Activated naive CD4-positive, alpha-beta T cell treated with anti-CD3 and anti-CD28 coated beads, Interleukin-2, amount 50 U/mL, for 24 hours (primary cell): ENCODE results near the gene APBB2.

Source experiments
- H3K27ac Mint-ChIP-seq: one replicate; pipeline ENCODE4 v1.8.0; 2021; ENCODE audit warnings: mild to moderate bottlenecking, mixed read lengths
- H3K27me3 Mint-ChIP-seq: one replicate; pipeline ENCODE4 v1.8.0; 2021; ENCODE audit warnings: mixed read lengths
- H3K36me3 Mint-ChIP-seq: one replicate; pipeline ENCODE4 v1.8.0; 2021; ENCODE audit warnings: mixed read lengths
- H3K4me1 Mint-ChIP-seq: one replicate; pipeline ENCODE4 v1.8.0; 2021; ENCODE audit warnings: mixed read lengths
- H3K4me3 Mint-ChIP-seq: one replicate; pipeline ENCODE4 v1.8.0; 2021; ENCODE audit warnings: mild to moderate bottlenecking, mixed read lengths
- H3K9me3 Mint-ChIP-seq: one replicate; pipeline ENCODE4 v1.8.0; 2021; ENCODE audit warnings: mixed read lengths

APBB2 gene

DNA sequence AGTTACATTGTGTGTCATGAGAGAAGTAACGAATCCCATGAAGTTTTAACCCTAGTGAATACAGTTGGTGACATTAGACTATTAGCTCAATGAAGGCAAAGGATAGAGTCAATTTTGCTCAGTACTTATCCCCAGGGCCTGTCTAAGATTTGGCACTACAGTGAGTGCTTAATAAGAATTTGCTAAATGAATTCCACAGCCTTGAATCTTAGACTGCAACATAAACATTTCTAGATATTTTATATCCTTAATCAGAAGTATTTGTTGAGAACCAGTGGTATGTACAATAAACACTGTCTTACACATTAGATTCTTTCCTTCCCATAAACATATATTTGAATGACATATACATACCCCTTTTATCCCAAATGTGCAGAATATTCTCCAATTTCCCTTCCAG, 241.6 kb downstream of the APBB2 start:
- no peak overlapping the region for H3K27ac Mint-ChIP-seq
- no peaks in the 10 kb centered on the region for H3K36me3 Mint-ChIP-seq
- peaks cover 12% of the 10 kb centered on the region for H3K27me3 Mint-ChIP-seq
- H3K9me3 Mint-ChIP-seq = no peaks in the 10 kb centered on the region
- H3K4me3 Mint-ChIP-seq = no peak overlapping the region
- no peaks in the 10 kb centered on the region for H3K4me1 Mint-ChIP-seq

GRCh38 chr4:40971338-40971737, 243.0 kb downstream of the APBB2 start:
- no peaks in the 10 kb centered on the region for H3K9me3 Mint-ChIP-seq
- peaks cover 12% of the 10 kb centered on the region for H3K27me3 Mint-ChIP-seq
- H3K27ac Mint-ChIP-seq = no peak overlapping the region
- no peaks in the 10 kb centered on the region for H3K4me1 Mint-ChIP-seq
- no peaks in the 10 kb centered on the region for H3K36me3 Mint-ChIP-seq
- H3K4me3 Mint-ChIP-seq = no peak overlapping the region

GRCh38 chr4:40969501-40969900, 244.8 kb downstream of the APBB2 start:
- Mint-ChIP-seq H3K36me3 (no peaks in the 10 kb centered on the region), H3K9me3 (no peaks in the 10 kb centered on the region), H3K4me3 (no peak overlapping the region), H3K27me3 (peaks cover 12% of the 10 kb centered on the region), H3K4me1 (no peaks in the 10 kb centered on the region), H3K27ac (no peak overlapping the region)

DNA sequence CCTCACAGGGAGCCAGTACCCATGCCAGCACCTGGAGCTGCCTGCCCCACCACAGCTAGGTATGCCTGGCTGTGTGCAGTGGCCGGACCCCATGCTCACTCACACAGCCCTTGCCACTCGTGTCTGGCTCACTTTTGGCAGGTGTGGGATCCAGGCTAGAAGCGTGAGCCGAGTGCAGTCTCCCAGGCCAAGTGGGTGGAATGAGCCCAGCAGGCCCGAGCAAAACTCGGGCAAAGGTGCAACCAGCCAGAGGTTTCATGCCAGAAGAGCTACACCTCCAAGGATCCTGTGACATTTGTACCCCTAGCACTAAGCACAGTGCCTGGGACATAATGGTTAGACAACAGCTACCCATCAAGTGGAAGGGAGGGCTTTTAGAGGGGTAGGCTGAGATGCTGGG, 246.8 kb downstream of the APBB2 start:
- Mint-ChIP-seq H3K27ac (no peak overlapping the region), H3K27me3 (peaks cover 6% of the 10 kb centered on the region), H3K4me3 (no peak overlapping the region), H3K4me1 (no peaks in the 10 kb centered on the region), H3K9me3 (no peaks in the 10 kb centered on the region), H3K36me3 (no peaks in the 10 kb centered on the region)

GRCh38 chr4:40966091-40966490, 248.3 kb downstream of the APBB2 start:
- H3K4me1 Mint-ChIP-seq = no peaks in the 10 kb centered on the region
- H3K27ac Mint-ChIP-seq = no peak overlapping the region
- H3K36me3 Mint-ChIP-seq = no peaks in the 10 kb centered on the region
- H3K4me3 Mint-ChIP-seq = no peak overlapping the region
- peaks cover 7% of the 10 kb centered on the region for H3K27me3 Mint-ChIP-seq
- H3K9me3 Mint-ChIP-seq = no peaks in the 10 kb centered on the region

DNA sequence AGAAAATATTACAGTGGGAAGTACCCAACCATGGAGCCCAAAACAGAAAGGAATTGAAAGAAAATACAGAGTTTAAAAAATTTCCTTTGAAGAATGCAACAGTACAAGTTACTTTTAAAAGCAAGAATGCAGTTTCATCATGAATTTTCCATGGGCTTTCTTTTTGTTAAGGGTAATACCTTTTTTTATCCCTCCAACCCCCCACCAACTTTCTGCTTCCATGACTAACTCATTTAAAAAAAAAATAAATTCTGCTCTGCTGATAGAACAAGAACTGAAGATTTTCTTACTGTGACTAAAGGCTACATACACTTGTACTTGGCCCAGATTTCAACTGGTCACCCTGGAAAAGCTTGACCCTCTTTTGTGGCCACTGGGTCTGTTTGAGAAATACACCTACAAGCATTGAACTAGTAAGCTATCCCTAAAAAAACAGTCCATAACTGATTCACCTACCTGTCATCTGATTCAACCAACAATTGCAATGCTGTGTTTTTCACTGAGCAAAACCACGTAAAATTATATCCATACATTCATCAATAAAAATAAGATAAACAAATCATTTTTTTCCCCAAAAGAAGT, 250.4 kb downstream of the APBB2 start:
- Mint-ChIP-seq H3K27ac (no peak overlapping the region), H3K36me3 (no peaks in the 10 kb centered on the region), H3K4me1 (no peaks in the 10 kb centered on the region), H3K4me3 (no peak overlapping the region), H3K27me3 (peaks cover 6% of the 10 kb centered on the region), H3K9me3 (no peaks in the 10 kb centered on the region)

- Mint-ChIP-seq H3K9me3 (no peaks in the 10 kb centered on the region), H3K4me1 (no peaks in the 10 kb centered on the region), H3K4me3 (no peak overlapping the region), H3K27ac (no peak overlapping the region), H3K27me3 (peaks cover 6% of the 10 kb centered on the region), H3K36me3 (no peaks in the 10 kb centered on the region)
Measured at GRCh38 chr4:40962551-40963180, 251.7 kb downstream of the APBB2 start.

GRCh38 chr4:40960941-40961340, 253.4 kb downstream of the APBB2 start:
- Mint-ChIP-seq H3K27me3 (peaks cover 6% of the 10 kb centered on the region), H3K27ac (no peak overlapping the region), H3K36me3 (no peaks in the 10 kb centered on the region)

DNA sequence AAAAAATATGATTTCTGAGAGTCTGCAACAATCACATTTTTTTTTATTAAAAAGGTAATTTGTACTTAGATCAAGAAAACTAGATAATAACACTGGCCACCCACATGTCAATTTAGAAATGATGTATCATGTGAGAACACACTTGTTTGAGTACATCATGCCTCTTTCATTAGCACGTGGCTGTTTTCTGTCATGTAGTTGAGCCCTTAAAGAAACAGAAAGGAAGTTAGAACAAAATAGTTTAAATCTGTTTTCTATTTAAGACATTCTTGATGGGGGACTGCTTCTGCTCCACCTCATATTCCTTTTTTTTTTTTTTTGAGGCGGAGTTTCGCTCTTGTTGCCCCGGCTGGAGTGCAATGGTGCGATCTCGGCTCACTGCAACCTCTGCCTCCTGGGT, 257.1 kb downstream of the APBB2 start:
- no peak overlapping the region for H3K4me3 Mint-ChIP-seq
- H3K27me3 Mint-ChIP-seq = peaks cover 6% of the 10 kb centered on the region
- no peaks in the 10 kb centered on the region for H3K4me1 Mint-ChIP-seq
- no peaks in the 10 kb centered on the region for H3K36me3 Mint-ChIP-seq
- H3K9me3 Mint-ChIP-seq = no peaks in the 10 kb centered on the region
- no peak overlapping the region for H3K27ac Mint-ChIP-seq

More at GRCh38 chr4:40960941-40961340, 253.4 kb downstream of the APBB2 start:
- Mint-ChIP-seq H3K9me3 (no peaks in the 10 kb centered on the region), H3K4me1 (no peaks in the 10 kb centered on the region), H3K4me3 (no peak overlapping the region)

- Mint-ChIP-seq H3K4me3 (no peak overlapping the region), H3K9me3 (no peaks in the 10 kb centered on the region), H3K4me1 (no peaks in the 10 kb centered on the region), H3K27me3 (peaks cover 5% of the 10 kb centered on the region), H3K27ac (no peak overlapping the region), H3K36me3 (no peaks in the 10 kb centered on the region)
Measured at GRCh38 chr4:40956721-40957255, 257.6 kb downstream of the APBB2 start.

GRCh38 chr4:40954088-40954668, 260.2 kb downstream of the APBB2 start:
- H3K4me3 Mint-ChIP-seq = no peak overlapping the region
- no peaks in the 10 kb centered on the region for H3K27me3 Mint-ChIP-seq

DNA sequence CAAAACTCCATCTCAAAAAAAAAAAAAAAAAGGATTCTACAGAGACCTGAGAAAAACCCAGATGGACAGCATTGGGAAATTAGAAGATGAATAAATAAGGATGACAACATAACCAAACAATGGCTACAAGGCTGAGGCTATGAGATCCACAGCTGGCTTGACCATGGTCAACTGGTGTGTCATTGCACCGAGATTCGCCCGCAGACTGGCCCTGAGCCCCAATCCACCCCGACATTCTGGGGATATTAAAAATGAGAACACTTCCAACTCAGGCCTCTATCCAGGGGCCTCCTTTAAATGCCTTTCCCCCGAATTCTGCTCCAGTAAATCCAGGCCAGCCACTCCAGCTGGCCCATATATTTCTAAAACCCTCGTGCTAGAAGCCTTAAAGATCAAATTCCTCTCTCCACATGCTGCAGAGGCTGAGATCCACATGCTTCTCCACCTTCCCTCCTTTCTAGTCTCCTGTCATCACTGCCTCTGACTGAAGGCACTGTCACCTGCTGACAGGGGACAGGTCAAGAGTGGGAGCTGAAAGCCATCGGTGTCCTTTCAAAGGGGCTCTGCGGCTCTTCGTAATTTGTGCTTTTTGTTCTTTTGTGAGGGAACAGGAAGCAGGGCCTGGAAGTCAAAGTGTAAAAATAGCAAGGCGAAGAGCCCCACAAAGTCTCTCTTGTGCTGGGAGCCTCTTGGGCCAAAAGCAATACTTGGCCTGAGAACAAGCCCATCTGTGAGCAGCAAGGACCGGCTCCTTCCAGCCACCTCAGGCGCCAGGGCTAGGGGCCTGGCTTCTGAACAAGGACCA, 260.9 kb downstream of the APBB2 start:
- H3K27me3 Mint-ChIP-seq = no peaks in the 10 kb centered on the region
- no peak overlapping the region for H3K4me3 Mint-ChIP-seq
- no peaks in the 10 kb centered on the region for H3K9me3 Mint-ChIP-seq
- no peaks in the 10 kb centered on the region for H3K4me1 Mint-ChIP-seq
- H3K36me3 Mint-ChIP-seq = no peaks in the 10 kb centered on the region
- H3K27ac Mint-ChIP-seq = no peak overlapping the region

More at GRCh38 chr4:40954088-40954668, 260.2 kb downstream of the APBB2 start:
- H3K36me3 Mint-ChIP-seq = no peaks in the 10 kb centered on the region
- no peaks in the 10 kb centered on the region for H3K4me1 Mint-ChIP-seq
- no peak overlapping the region for H3K27ac Mint-ChIP-seq
- no peaks in the 10 kb centered on the region for H3K9me3 Mint-ChIP-seq

DNA sequence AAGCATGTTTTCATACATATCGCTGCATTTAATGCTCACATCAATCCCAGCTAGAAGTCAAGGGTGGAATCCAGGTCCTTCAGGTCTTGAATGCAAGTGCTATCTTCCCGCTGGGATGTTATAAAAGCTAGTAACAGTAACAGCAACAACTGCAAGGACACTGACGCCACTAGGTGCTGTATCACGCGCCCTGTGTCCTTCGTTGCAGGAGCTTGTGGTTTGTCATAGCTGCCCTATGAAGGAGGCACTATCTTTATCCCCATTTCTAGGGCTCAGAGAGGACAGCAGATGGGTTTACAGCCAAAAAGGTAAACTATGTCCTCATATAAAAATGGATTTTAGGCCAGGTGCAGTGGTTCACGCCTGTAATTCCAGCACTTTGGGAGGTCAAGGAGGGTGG, 261.7 kb downstream of the APBB2 start:
- no peaks in the 10 kb centered on the region for H3K4me1 Mint-ChIP-seq
- no peaks in the 10 kb centered on the region for H3K27me3 Mint-ChIP-seq
- H3K27ac Mint-ChIP-seq = no peak overlapping the region
- no peak overlapping the region for H3K4me3 Mint-ChIP-seq
- H3K9me3 Mint-ChIP-seq = no peaks in the 10 kb centered on the region
- H3K36me3 Mint-ChIP-seq = no peaks in the 10 kb centered on the region

GRCh38 chr4:40952217-40952616, 262.1 kb downstream of the APBB2 start:
- Mint-ChIP-seq H3K27ac (no peak overlapping the region), H3K27me3 (no peaks in the 10 kb centered on the region), H3K9me3 (no peaks in the 10 kb centered on the region), H3K4me3 (no peak overlapping the region), H3K36me3 (no peaks in the 10 kb centered on the region), H3K4me1 (no peaks in the 10 kb centered on the region)

GRCh38 chr4:40951026-40951425, 263.3 kb downstream of the APBB2 start:
- Mint-ChIP-seq H3K36me3 (no peaks in the 10 kb centered on the region), H3K4me1 (no peaks in the 10 kb centered on the region), H3K9me3 (no peaks in the 10 kb centered on the region), H3K4me3 (no peak overlapping the region), H3K27ac (no peak overlapping the region), H3K27me3 (no peaks in the 10 kb centered on the region)
